Neural progenitor cell (in vitro differentiated cells): ENCODE results near the gene SLC5A3.

Experiments
- CTCF ChIP-seq: fragments of 200-600 bp; sonication (generic); IDR thresholded peaks from 2 replicates; pipeline ENCODE4 v1.5.1; 2017; ENCODE audit warnings: antibody characterized with exemption, mild to moderate bottlenecking
- EZH2 ChIP-seq: fragments of 200-600 bp; sonication (generic); IDR thresholded peaks from 2 replicates; pipeline ENCODE4 v1.6.1; 2017; ENCODE audit warnings: antibody characterized with exemption, mild to moderate bottlenecking, moderate library complexity
- EZH2phosphoT487 ChIP-seq: fragments of 200-600 bp; sonication (generic); IDR thresholded peaks from 2 replicates; pipeline ENCODE4 v1.6.1; 2017; ENCODE audit warnings: antibody characterized with exemption

GRCh38 chr21:34082769-34083168 lies 9.4 kb downstream of the SLC5A3 start:
- no peak for TF ChIP-seq CTCF
- TF ChIP-seq EZH2: no peak
- no peak for TF ChIP-seq EZH2phosphoT487
